ENCODE results near the gene NLN.

DNA sequence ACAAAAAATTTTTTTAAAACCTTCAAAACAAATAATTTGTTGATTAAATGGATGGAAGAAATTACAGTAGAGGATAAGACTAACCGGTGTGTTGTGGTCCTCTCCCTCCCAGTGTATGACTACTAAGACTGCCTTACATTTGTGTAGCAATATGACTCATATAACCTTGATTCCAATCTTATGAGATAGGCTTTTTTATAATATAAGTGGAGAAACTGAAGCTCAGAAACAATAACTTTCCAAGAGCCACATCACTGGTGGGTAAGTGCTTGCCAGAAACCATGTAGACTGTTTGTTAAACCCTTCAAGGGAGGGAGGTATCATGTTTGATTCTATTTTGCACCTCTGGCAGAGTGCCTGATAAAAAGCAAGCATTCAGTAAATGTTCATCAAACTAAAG, 47.5 kb downstream of the NLN start:
- TF ChIP-seq, protein P1, sequence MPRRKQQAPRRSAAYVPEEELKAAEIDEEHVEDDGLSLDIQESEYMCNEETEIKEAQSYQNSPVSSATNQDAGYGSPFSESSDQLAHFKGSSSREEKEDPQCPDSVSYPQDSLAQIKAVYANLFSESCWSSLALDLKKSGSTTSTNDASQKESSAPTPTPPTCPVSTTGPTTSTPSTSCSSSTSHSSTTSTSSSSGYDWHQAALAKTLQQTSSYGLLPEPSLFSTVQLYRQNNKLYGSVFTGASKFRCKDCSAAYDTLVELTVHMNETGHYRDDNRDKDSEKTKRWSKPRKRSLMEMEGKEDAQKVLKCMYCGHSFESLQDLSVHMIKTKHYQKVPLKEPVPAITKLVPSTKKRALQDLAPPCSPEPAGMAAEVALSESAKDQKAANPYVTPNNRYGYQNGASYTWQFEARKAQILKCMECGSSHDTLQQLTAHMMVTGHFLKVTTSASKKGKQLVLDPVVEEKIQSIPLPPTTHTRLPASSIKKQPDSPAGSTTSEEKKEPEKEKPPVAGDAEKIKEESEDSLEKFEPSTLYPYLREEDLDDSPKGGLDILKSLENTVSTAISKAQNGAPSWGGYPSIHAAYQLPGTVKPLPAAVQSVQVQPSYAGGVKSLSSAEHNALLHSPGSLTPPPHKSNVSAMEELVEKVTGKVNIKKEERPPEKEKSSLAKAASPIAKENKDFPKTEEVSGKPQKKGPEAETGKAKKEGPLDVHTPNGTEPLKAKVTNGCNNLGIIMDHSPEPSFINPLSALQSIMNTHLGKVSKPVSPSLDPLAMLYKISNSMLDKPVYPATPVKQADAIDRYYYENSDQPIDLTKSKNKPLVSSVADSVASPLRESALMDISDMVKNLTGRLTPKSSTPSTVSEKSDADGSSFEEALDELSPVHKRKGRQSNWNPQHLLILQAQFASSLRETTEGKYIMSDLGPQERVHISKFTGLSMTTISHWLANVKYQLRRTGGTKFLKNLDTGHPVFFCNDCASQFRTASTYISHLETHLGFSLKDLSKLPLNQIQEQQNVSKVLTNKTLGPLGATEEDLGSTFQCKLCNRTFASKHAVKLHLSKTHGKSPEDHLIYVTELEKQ (tag by site-specific recombination; IDR thresholded peaks at IDR 0.05; ENCODE audit: borderline replicate concordance), result no peak
- TF ChIP-seq ZNF24 (tag by site-specific recombination; IDR thresholded peaks at IDR 0.05) (no peak), YY1 (tag by site-specific recombination; IDR thresholded peaks at IDR 0.05) (no peak), ZBTB8A (tag by site-specific recombination; IDR thresholded peaks at IDR 0.05) (no peak), ZXDB (tag by site-specific recombination; IDR thresholded peaks at IDR 0.05) (no peak), ZSCAN30 (tag by site-specific recombination; IDR thresholded peaks at IDR 0.05) (no peak)
- TF ChIP-seq, protein P2, sequence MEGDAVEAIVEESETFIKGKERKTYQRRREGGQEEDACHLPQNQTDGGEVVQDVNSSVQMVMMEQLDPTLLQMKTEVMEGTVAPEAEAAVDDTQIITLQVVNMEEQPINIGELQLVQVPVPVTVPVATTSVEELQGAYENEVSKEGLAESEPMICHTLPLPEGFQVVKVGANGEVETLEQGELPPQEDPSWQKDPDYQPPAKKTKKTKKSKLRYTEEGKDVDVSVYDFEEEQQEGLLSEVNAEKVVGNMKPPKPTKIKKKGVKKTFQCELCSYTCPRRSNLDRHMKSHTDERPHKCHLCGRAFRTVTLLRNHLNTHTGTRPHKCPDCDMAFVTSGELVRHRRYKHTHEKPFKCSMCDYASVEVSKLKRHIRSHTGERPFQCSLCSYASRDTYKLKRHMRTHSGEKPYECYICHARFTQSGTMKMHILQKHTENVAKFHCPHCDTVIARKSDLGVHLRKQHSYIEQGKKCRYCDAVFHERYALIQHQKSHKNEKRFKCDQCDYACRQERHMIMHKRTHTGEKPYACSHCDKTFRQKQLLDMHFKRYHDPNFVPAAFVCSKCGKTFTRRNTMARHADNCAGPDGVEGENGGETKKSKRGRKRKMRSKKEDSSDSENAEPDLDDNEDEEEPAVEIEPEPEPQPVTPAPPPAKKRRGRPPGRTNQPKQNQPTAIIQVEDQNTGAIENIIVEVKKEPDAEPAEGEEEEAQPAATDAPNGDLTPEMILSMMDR (tag by site-specific recombination; IDR thresholded peaks at IDR 0.05), result no peak
- TF ChIP-seq, protein P3, sequence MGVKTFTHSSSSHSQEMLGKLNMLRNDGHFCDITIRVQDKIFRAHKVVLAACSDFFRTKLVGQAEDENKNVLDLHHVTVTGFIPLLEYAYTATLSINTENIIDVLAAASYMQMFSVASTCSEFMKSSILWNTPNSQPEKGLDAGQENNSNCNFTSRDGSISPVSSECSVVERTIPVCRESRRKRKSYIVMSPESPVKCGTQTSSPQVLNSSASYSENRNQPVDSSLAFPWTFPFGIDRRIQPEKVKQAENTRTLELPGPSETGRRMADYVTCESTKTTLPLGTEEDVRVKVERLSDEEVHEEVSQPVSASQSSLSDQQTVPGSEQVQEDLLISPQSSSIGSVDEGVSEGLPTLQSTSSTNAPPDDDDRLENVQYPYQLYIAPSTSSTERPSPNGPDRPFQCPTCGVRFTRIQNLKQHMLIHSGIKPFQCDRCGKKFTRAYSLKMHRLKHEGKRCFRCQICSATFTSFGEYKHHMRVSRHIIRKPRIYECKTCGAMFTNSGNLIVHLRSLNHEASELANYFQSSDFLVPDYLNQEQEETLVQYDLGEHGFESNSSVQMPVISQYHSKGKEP (tag by site-specific recombination; IDR thresholded peaks at IDR 0.05), result no peak
- TF ChIP-seq, protein P4, sequence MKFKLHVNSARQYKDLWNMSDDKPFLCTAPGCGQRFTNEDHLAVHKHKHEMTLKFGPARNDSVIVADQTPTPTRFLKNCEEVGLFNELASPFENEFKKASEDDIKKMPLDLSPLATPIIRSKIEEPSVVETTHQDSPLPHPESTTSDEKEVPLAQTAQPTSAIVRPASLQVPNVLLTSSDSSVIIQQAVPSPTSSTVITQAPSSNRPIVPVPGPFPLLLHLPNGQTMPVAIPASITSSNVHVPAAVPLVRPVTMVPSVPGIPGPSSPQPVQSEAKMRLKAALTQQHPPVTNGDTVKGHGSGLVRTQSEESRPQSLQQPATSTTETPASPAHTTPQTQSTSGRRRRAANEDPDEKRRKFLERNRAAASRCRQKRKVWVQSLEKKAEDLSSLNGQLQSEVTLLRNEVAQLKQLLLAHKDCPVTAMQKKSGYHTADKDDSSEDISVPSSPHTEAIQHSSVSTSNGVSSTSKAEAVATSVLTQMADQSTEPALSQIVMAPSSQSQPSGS (tag by site-specific recombination; IDR thresholded peaks at IDR 0.05; ENCODE audit: low read depth), result no peak
